K562 (cell line): Measurements from ENCODE around the gene CCDC117. TPM values are rescaled to one million over a fixed set of nuclear protein-coding genes. Genes with fewer than 3 reads are reported as not detected.

ENCODE experiments used
- E2F8 ChIP-seq: fragments of 450-650 bp; IDR thresholded peaks from 2 replicates; pipeline ENCODE4 v1.7.1; 2018; ENCODE audit warnings: mild to moderate bottlenecking, low read depth; ENCODE audit not compliant: partially characterized antibody
- ELF2 ChIP-seq: fragments of 250-450 bp; sonication (Bioruptor Pico); IDR thresholded peaks from 2 replicates; pipeline ENCODE4 v1.5.0; 2021; ENCODE audit warnings: mild to moderate bottlenecking
- FOSL1 ChIP-seq: fragments of 200-800 bp; sonication (Bioruptor generic); conservative IDR thresholded peaks from 2 replicates; pipeline ENCODE4 v1.6.1; 2016; ENCODE audit warnings: missing genetic modification characterization, missing compliant biosample characterization
- GTF2E2 ChIP-seq: fragments of 200-800 bp; sonication (Bioruptor generic); IDR thresholded peaks from 2 replicates; pipeline ENCODE4 v1.6.1; 2016; ENCODE audit warnings: missing genetic modification characterization, missing compliant biosample characterization
- MYC ChIP-seq, 2 experiments: fragments of 250-450 bp in 1 of 2; sonication (Bioruptor Pico) in 1 of 2; IDR thresholded peaks; 2 replicates each; pipeline versions ENCODE4 v1.5.1 to v1.6.1; 2012 to 2021; ENCODE audit warnings: low read depth in 2 of 2, borderline replicate concordance in 1 of 2, improper control_type of control experiment in 1 of 2, low read length in 1 of 2, mild to moderate bottlenecking in 1 of 2, moderate library complexity in 1 of 2
- NR2C2 ChIP-seq, 2 experiments: fragments of 200-800 bp in 1 of 2; sonication (Bioruptor generic) in 1 of 2; sonication (generic) in 1 of 2; formaldehyde crosslinking in 1 of 2; IDR thresholded peaks; 2 replicates each; pipeline versions ENCODE4 v1.6.1 to v1.8.0; 2016 to 2022; ENCODE audit warnings: mild to moderate bottlenecking in 1 of 2, missing compliant biosample characterization in 1 of 2, missing genetic modification characterization in 1 of 2, missing genetic modification reagents in 1 of 2
- PKNOX1 ChIP-seq: fragments of 450-650 bp; IDR thresholded peaks from 2 replicates; pipeline ENCODE4 v1.6.1; 2016
- SP2 ChIP-seq: IDR thresholded peaks from 2 replicates; pipeline ENCODE4 v1.6.1; 2011; ENCODE audit warnings: mild to moderate bottlenecking, low read depth, low read length, moderate library complexity; ENCODE audit not compliant: poor library complexity, severe bottlenecking; ENCODE audit errors: extremely low read depth
- TCF3 ChIP-seq: sonication (generic); formaldehyde crosslinking; IDR thresholded peaks from 2 replicates; pipeline ENCODE4 v1.4.0; 2020; ENCODE audit warnings: mild to moderate bottlenecking, missing genetic modification reagents
- ZBTB11 ChIP-seq, 3 experiments: fragments of 200-800 bp in 1 of 3; fragments of 250-450 bp in 1 of 3; fragments of 450-650 bp in 1 of 3; sonication (Bioruptor Pico) in 1 of 3; sonication (Bioruptor generic) in 1 of 3; formaldehyde crosslinking in 1 of 3; IDR thresholded peaks; 2 replicates each; pipeline versions ENCODE4 v1.6.1 to v1.8.0; 2016 to 2022; ENCODE audit warnings: mild to moderate bottlenecking in 2 of 3, missing genetic modification characterization in 2 of 3, missing compliant biosample characterization in 1 of 3, moderate library complexity in 1 of 3
- ZBTB12 ChIP-seq: fragments of 250-450 bp; sonication (Bioruptor Pico); IDR thresholded peaks from 2 replicates; pipeline ENCODE4 v1.4.0; 2020
- ZNF280A ChIP-seq: fragments of 450-650 bp; IDR thresholded peaks from 2 replicates; pipeline ENCODE4 v1.6.1; 2018; ENCODE audit warnings: mild to moderate bottlenecking, low read depth; ENCODE audit not compliant: partially characterized antibody
- ZNF583 ChIP-seq: fragments of 250-450 bp; sonication (Bioruptor Pico); IDR thresholded peaks from 2 replicates; pipeline ENCODE4 v1.4.0; 2020
- polyA plus RNA-seq, 8 experiments: library from polyadenylated mRNA; depleted of rRNA in 4 of 8; stranded (reverse) in 5 of 8; unstranded in 3 of 8; fragments of >200 nt; fragmentation: Nextera tagmentation in 2 of 8; fragmentation: Illumina TruSeq in 1 of 8; extraction: Ambion mirVana in 2 of 8; extraction: Trizol in 1 of 8; gene quantifications; 2 replicates each; pipeline versions ENCODE4 v1.2.1 to v1.2.3, GENCODE V29; 2011 to 2014; ENCODE audit warnings: inconsistent platforms in 1 of 8, missing spikeins in 1 of 8
- total RNA-seq, 7 experiments: library from RNA; depleted of rRNA in 6 of 7; stranded (reverse); fragments of >200 nt in 6 of 7; fragmentation: Illumina TruSeq in 2 of 7; extraction: Trizol in 2 of 7; gene quantifications; 2 replicates each; pipeline versions ENCODE4 v1.2.1 to v1.2.3, GENCODE V29; 2011 to 2021; ENCODE audit warnings: low replicate concordance in 1 of 7

Gene CCDC117
- total and polyA plus RNA-seq, 9 of the 15 experiments (the other 6 are each of a cell fraction or from before 2014, with no cell fraction given), result 5.7 to 23.3 (median 15.8) TPM

GRCh38 chr22:28741785-28742561 lies 30.5 kb upstream of the CCDC117 start, which contains the start of the genes CHEK2 and HSCB (continued):
- TF ChIP-seq ZBTB11 (CRISPR knock-in tag; IDR thresholded peaks at IDR 0.05) (peak in 1 of 3 experiments; percentile 47; a peak in 1 of 6 replicates), ZNF583 (no peak), E2F8 (peak; percentile 73), PKNOX1 (peak; percentile 90), NR2C2 (CRISPR knock-in tag; IDR thresholded peaks at IDR 0.05) (no peak), NR2C2 (tag; IDR thresholded peaks at IDR 0.05) (peak; percentile 78), SP2 (peak; percentile 41), GTF2E2 (tag) (peak; percentile 30; the same call in 1 of the 2 replicates), TCF3 (CRISPR knock-in tag) (peak; percentile 15), ZNF280A (no peak), FOSL1 (tag) (peak; percentile 62), MYC (IDR thresholded peaks at IDR 0.05; ENCODE audit: low read depth, low read length) (peak; percentile 87), MYC (CRISPR knock-in tag; IDR thresholded peaks at IDR 0.05; ENCODE audit: borderline replicate concordance, low read depth) (no peak), ZBTB12 (CRISPR knock-in tag) (peak; percentile 76; the same call in 1 of the 2 replicates), ELF2 (no peak)
